Retina (tissue), 1 donor: Measurements from ENCODE around the gene ASNS.
"Not testable (repeated sequence)": the region's sequence is repeated elsewhere in the genome, so short reads cannot be mapped to it uniquely, and the experiment has no call there.

Experiments
- DNase-seq: peaks from one replicate; pipeline ENCODE4 v3.0.0-alpha.2; 2016

ASNS gene

DNA sequence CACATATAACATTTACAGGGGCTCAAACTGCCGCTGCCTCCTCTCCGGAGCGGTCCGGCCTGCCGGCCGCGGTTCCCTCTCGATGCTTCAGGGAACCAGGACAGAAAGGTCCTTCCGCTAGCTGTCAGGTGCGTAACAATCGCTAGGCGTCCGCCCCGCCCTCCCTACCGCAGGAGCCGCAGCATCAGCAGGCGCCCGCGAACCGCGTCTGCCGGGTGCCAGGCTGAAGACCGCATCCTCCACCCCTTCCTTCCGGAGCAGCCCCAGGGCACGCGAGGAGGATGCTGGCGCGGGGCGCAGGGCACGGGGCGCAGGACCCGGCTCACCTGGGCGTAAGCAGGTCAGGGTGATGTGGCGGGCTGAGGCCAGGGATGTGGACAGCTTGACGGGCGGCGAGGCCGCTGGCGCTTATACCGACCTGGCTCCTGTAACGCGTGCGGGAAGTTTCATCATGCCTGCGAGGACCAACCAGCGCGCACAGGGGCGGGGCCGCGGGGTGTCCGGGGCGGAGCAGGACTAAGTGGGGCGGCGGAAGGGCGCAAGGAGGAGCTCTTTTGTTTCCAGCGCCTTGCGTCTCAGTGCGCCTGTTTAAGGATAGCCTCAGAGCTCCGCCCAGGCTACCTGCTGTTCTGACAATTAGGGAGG is at the start of gene ASNS:
ASNS (minus strand) TSS at position 384 of the 645 bp plus-strand sequence. CDS start 3,252 bp downstream, outside the sequence.
- peak; percentile 96 for DNase-seq

GRCh38 chr7:97921254-97921653 is 49.0 kb upstream of the ASNS start:
- DNase-seq = not testable (repeated sequence)

- not testable (repeated sequence) for DNase-seq
These were observed 43.1 kb upstream of the ASNS start for GRCh38 chr7:97915267-97915666.

DNA sequence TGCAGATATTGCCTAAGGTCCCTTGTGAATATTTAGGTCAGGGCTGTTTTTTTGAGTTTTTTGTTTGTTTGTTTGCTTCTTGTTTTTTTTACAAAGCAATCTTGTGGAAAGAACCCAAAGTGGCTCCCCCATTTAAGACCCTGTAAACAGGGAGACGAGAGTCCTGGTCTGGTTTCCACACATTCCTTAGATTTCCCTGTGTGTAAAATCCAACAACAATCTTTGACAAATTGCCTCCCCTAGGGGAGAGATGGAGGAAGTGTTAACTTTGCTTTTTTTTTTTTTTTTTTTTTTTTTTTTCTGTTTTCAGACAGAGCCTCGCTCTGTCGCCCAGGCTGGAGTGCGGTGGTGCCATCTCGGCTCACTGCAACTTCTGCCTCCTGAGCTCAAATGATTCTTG is 40.1 kb upstream of the ASNS start:
- not testable (repeated sequence) for DNase-seq

DNA sequence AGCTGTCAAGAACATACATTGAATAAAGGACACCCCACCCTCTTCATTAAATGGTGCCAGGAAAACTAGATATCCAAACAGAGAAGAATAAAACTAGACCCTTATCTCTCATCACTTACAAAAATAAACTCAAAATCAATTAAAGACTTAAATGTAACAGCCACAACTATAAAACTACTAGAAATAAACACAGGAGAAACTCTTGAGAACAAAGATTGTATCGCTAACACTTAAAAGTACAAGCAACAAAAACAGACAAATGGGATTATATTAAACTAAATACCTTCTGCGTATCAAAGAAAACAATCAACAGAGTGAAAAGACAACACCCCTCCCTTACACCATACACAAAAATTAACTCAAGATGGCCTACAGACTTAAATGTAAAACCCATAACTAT is 24.7 kb upstream of the ASNS start:
- not testable (repeated sequence) for DNase-seq

GRCh38 chr7:97891721-97892120 is 19.5 kb upstream of the ASNS start:
- not testable (repeated sequence) for DNase-seq

GRCh38 chr7:97879527-97879926 is 7.3 kb upstream of the ASNS start:
- not testable (repeated sequence) for DNase-seq

- not testable (repeated sequence) for DNase-seq
These were observed 2.7 kb upstream of the ASNS start for GRCh38 chr7:97874894-97875293.

GRCh38 chr7:97873606-97874005 is 1.4 kb upstream of the ASNS start:
- no peak for DNase-seq

DNA sequence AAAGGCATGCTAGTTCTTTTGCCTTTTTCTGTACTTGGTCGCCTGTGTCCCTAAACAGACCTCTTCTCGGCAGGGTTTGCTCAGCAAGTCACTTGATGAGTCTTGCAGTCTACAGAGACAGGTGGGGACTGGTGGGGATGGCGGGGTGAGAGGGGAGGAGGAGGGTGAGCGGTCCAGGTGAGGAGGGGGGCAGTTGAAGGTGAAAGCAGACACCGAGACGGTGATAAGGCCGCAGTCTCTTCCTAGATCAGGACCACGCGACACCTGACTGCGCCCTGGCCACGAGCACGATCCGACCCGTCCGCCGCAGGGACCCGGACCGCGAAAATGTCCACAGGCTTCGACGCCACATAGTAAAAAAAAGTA is 566 bp downstream of the ASNS start:
- no peak for DNase-seq

DNA sequence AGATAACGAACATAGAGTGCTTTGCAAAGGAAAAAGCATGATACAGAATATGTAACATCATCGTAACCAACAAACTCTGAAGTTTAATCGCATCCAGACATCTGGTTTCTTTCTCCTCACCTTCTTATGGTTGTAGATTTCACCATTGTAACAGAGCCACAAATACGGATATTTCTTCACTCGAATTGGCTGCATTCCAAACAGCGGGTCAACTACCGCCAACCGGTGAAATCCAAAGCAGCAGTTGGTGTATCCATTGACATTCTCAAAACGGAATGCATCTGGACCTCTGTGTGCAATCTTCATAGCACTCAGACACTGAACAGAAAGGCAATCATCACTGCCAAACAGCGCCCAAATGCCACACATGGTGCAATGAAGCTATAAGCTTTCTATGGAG is 3.4 kb downstream of the ASNS start:
- DNase-seq = no peak

- DNase-seq = no peak
These were observed 3.9 kb downstream of the ASNS start for GRCh38 chr7:97868314-97868713.

- DNase-seq = no peak
These were observed 7.1 kb downstream of the ASNS start for GRCh38 chr7:97865104-97865503.

- DNase-seq = no peak
These were observed 12.5 kb downstream of the ASNS start for GRCh38 chr7:97859606-97860204.

DNA sequence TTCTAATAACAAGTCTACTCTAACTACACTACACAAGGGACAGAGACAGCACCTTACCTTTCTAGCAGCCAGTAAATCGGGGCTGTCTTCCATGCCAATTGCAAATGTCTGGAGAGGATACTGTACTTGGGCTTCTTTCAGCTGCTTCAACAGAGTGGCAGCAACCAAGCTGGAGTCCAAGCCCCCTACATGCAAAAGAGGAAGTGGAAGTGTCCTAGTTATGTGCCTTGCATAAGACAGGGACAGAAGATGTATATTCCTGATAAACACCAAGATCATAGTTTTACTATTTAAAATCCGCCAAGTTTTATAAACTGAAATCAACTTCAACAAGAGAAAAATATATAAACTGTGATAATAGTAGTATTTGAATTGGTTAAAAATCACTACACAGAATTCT is 14.0 kb downstream of the ASNS start:
- no peak for DNase-seq

DNA sequence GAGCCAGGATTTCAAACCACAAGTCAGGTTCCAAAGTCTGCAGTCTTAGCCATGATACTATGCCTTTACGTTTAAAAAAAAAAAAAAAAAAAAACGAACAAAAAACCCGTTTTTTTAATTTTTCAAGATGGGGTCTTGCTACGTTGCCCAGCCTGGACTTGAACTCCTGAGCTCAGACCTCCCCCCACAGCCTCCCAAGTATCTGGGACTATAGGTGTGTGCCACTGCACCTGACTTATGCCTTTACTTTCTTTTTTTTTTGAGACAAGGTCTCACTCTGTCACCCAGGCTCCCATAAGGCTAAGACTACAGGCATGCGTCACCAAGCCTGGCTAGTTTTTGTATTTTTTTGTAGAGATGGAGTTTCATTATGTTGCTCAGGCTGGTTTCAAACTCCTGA is 14.7 kb downstream of the ASNS start:
- no peak for DNase-seq

DNA sequence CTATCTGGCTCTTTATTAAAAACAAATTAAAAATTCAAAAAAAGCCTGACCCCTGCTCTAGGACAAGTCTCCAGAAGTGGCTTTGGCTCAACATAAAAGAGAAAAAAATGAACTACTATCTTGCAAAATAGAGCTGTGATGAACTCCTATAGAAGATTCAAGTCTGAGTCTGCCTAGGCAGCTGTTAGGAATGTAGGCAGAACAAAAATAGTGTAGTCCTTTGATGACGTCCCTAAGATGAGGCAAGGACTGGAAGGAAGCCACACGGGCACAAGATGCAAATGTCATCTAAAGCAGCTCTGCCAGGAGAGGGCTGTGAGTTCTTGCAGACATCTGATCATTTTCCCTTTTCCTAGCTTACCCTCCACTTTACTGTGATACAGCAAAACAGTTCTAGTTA is 20.5 kb downstream of the ASNS start:
- no peak for DNase-seq

DNA sequence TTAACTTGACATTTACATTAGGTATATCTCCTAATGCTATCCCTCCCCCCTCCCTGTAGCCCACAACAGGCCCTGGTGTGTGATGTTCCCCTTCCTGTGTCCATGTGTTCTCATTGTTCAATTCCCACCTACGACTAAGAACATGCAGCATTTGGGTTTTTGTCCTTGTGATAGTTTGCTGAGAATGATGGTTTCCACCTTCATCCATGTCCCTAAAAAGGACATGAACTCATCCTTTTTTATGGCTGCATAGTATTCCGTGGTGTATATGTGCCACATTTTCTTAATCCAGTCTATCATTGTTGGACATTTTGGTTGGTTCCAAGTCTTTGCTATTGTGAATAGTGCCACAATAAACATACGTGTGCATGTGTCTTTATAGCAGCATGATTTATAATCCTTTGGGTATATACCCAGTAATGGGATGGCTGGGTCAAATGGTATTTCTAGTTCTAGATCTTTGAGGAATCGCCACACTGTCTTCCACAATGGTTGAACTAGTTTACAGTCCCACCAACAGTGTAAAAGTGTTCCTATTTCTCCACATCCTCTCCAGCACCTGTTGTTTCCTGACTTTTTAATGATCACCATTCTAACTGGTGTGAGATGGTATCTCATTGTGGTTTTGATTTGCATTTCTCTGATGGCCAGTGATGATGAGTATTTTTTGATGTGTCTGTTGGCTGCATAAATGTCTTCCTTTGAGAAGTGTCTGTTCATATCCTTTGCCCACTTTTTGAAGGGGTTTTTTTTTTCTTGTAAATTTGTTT is 21.8 kb downstream of the ASNS start:
- not testable (repeated sequence) for DNase-seq

DNA sequence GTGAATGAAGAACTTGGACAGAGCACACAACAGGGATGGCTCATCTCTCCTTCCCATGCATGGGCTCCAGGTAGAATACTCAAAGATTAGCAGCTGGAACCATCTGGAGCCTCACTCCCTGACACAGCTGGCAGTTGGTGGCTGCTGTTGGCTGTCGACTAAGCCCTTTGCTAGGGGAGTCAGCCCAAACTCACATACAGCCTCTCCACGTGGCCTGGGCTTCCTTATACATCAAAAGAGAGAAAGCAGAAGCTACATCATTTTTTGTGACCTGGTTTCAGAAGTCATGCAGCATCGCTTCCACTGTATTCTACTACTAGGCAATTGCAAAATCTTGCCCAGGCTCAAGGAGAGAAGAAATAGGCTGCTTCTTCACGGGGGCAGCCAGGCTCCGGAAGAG is 24.4 kb downstream of the ASNS start:
- no peak for DNase-seq

DNA sequence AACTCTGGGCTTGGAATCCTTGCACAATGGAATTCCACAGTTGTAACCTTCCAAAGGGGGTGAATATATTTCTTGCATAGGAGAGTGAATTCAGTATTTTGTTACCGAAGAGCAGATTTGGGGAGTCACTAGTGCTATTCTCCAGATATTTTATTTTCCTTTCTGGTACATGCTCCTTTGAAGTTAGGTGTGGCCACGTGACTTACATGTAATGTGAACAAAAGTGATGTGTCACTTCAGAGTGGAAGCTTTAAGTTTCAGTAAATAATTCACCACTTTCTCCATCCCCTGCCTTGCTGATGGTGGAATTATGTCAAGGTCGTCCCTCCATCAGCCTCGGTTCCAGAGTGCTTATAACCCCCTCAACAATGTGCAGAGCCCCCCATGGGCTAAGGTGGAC is 25.3 kb downstream of the ASNS start:
- no peak for DNase-seq

- peak; percentile 12 for DNase-seq
These were observed 26.5 kb downstream of the ASNS start for GRCh38 chr7:97845622-97846203.

- no peak for DNase-seq
These were observed 28.2 kb downstream of the ASNS start for GRCh38 chr7:97844036-97844435.

DNA sequence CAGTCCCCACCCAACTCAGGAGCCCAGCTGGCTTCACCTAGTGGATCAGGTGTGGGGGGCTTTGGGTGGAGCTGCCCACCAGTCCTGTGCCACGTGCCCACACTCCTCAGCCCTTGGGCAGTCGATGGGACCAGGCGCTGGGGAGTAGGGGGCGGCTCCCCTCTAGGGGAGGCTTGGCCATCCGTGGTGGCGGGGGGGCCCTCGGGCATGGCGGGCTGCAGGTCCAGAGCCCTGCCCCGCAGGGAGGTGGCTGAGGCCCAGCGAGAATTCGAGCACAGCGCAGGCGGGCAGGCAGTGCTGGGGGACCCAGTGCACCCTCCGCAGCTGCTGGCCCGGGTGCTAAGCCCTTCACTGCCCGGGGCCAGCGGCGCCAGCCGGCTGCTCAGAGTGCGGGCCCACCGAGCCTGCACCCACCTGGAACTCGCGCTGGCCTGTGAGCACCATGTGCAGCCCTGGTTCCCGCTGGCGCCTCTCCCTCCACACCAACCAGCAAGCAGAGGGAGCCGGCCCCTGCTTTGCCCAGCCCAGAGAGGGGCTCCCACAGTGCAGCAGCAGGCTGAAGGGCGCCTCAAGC is 29.3 kb downstream of the ASNS start:
- no peak for DNase-seq
